Peyer's patch (tissue), 4 donors: Measurements from ENCODE around the gene CYFIP1.

Experiments used
- POLR2A ChIP-seq, 2 donors: fragments of 450-650 bp; IDR thresholded peaks; one replicate each; pipeline ENCODE4 v1.5.1; 2017; ENCODE audit warnings: antibody characterized with exemption in 2 of 2, mild to moderate bottlenecking in 2 of 2, moderate library complexity in 2 of 2
- TF ChIP-seq, protein P1 (sequence below), 6 experiments: fragments of 450-650 bp in 4 of 6; fragments of 200-600 bp in 2 of 6; sonication (generic) in 1 of 6; IDR thresholded peaks; one replicate each; pipeline ENCODE4 v1.5.1; 2017 to 2019; ENCODE audit warnings: antibody characterized with exemption in 6 of 6, mild to moderate bottlenecking in 3 of 6, moderate library complexity in 1 of 6

DNA sequence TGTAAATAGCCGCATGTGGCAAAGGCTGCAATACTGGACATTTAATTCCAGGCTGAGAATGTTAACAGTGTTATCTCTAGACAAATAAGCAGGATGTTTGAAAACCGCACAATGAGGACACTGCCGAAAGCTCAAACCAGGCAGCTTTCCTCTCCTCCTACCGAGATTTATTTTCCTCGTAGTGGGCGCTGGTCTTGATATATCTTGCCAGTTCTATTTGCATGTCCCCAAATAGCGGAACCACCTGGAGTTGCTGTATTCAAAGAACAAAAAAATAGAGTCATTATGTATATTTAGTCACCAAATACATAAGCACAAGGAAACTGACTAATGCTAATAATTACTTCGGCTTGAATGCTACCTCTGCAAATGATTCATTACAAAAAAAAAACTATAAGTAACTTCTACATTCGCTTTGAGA, 46.5 kb downstream of the CYFIP1 start:
- TF ChIP-seq, protein P1, sequence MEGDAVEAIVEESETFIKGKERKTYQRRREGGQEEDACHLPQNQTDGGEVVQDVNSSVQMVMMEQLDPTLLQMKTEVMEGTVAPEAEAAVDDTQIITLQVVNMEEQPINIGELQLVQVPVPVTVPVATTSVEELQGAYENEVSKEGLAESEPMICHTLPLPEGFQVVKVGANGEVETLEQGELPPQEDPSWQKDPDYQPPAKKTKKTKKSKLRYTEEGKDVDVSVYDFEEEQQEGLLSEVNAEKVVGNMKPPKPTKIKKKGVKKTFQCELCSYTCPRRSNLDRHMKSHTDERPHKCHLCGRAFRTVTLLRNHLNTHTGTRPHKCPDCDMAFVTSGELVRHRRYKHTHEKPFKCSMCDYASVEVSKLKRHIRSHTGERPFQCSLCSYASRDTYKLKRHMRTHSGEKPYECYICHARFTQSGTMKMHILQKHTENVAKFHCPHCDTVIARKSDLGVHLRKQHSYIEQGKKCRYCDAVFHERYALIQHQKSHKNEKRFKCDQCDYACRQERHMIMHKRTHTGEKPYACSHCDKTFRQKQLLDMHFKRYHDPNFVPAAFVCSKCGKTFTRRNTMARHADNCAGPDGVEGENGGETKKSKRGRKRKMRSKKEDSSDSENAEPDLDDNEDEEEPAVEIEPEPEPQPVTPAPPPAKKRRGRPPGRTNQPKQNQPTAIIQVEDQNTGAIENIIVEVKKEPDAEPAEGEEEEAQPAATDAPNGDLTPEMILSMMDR (IDR thresholded peaks at IDR 0.05), result no peak
- TF ChIP-seq POLR2A (IDR thresholded peaks at IDR 0.05), result no peak
